ENCODE data around the gene FSTL3.
"Not testable (repeated sequence)": the region's sequence is repeated elsewhere in the genome, so short reads cannot be mapped to it uniquely, and the experiment has no call there.

FSTL3 gene

GRCh38 chr19:662207-662961 is 13.8 kb upstream of the FSTL3 start:
- DNase-seq: no peak

GRCh38 chr19:662962-663681 is 13.1 kb upstream of the FSTL3 start, which contains the start of gene RNF126:
TSS of gene RNF126 (minus strand) at chr19:663214. CDS start at chr19:663121, 93 bp downstream.
- DNase-seq: peak; percentile 59

GRCh38 chr19:663682-664117 is 12.5 kb upstream of the FSTL3 start:
- DNase-seq: no peak

GRCh38 chr19:664913-665443 is 11.2 kb upstream of the FSTL3 start:
- peak; percentile 30 for DNase-seq

GRCh38 chr19:666985-667573 is 9.1 kb upstream of the FSTL3 start:
- not testable (repeated sequence) for DNase-seq

GRCh38 chr19:668675-669434 is 7.3 kb upstream of the FSTL3 start:
- DNase-seq: not testable (repeated sequence)

- no peak for DNase-seq
Measured at GRCh38 chr19:670609-671075, 5.5 kb upstream of the FSTL3 start.

GRCh38 chr19:674282-675151 is 1.7 kb upstream of the FSTL3 start:
- no peak for DNase-seq

GRCh38 chr19:676007-676338 is 219 bp upstream of the FSTL3 start:
- no peak for DNase-seq

- no peak for DNase-seq
Measured at GRCh38 chr19:677201-677600, 1.0 kb downstream of the FSTL3 start.

- DNase-seq: no peak
Measured at GRCh38 chr19:677601-678436, 1.6 kb downstream of the FSTL3 start.

- no peak for DNase-seq
Measured at GRCh38 chr19:678791-679388, 2.7 kb downstream of the FSTL3 start.

GRCh38 chr19:679418-680286 is 3.5 kb downstream of the FSTL3 start:
- no peak for DNase-seq

GRCh38 chr19:680287-681028 is 4.3 kb downstream of the FSTL3 start:
- DNase-seq: peak; percentile 79

- no peak for DNase-seq
Measured at GRCh38 chr19:681029-682019, 5.1 kb downstream of the FSTL3 start.

- no peak for DNase-seq
Measured at GRCh38 chr19:682678-683320, 6.6 kb downstream of the FSTL3 start.

GRCh38 chr19:685454-685931 is 9.3 kb downstream of the FSTL3 start:
- no peak for DNase-seq
